ENCODE results near the gene NR2F1-AS1.

The NR2F1-AS1 gene

DNA sequence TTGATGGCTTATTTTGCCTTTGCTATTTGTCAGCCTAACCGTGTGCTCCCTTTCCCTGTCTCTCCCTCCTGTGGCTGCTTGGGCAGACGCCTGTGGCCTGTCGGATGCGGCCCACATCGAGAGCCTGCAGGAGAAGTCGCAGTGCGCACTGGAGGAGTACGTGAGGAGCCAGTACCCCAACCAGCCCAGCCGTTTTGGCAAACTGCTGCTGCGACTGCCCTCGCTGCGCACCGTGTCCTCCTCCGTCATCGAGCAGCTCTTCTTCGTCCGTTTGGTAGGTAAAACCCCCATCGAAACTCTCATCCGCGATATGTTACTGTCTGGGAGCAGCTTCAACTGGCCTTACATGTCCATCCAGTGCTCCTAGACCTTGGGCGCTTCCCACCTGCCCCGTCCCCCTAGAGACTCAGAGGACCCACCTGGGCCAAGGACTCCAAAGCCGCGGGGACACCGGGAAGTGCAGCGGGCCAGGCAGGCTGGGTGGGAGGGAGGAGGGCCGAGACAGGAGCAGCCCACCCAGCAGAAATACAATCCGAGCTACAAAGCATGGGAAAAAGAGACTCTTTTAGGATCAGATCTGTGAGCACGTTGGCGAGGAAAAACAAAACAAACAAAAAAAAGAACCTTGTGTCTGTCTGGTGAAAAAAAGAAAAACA is 12.6 kb upstream of the NR2F1-AS1 start:
- DNase-seq = no peak
- 10% methylated on average over 21 of the region's 30 CpGs for WGBS (ENCODE audit: insufficient coverage)
- ChIA-PET POLR2A (no interaction called here), CTCF (interaction anchor here (0.6 to 1.5 kb wide), 3 partner anchors 11 to 15 kb away, joined by 3 to 4 read pairs (median 3); no protein-coding TSS in a partner anchor)
- peaks cover 0 to 27% (median 0%) of the 10 kb centered on the region in 5 experiments for H3K9me3 ChIP-seq (ENCODE audit: control extremely low read depth in 1 of 5, control insufficient read depth in 4 of 5, insufficient read depth in 2 of 5, low read depth in 1 of 5, low read length in 4 of 5)
- H3K27ac ChIP-seq (ENCODE audit: insufficient read depth in 1 of 2, low read depth in 1 of 2, low read length in 2 of 2, poor library complexity in 1 of 2, severe bottlenecking in 2 of 2) = no peak overlapping the region
- peaks cover 49 to 100% (median 72%) of the 10 kb centered on the region in 5 experiments for H3K27me3 ChIP-seq (replicated peaks in 2 of 5; ENCODE audit: control insufficient read depth in 4 of 5, insufficient read depth in 5 of 5, low read length in 4 of 5)
- no peaks in the 10 kb centered on the region for H3K36me3 ChIP-seq (ENCODE audit: control insufficient read depth in 4 of 4, insufficient read depth in 4 of 4, low read length in 3 of 4)
- peaks cover 0 to 3% (median 1%) of the 10 kb centered on the region in 4 experiments for H3K4me1 ChIP-seq (ENCODE audit: control extremely low read depth in 1 of 4, control insufficient read depth in 4 of 4, insufficient read depth in 4 of 4, low read length in 3 of 4)
- H3K4me3 ChIP-seq (ENCODE audit: control insufficient read depth in 1 of 7, extremely low read depth in 1 of 7, insufficient read depth in 4 of 7, low read depth in 2 of 7, low read length in 6 of 7) = no peak overlapping the region

- 20% methylated on average over 3 of the region's 5 CpGs for WGBS (ENCODE audit: insufficient coverage)
- no peaks in the 10 kb centered on the region for H3K36me3 ChIP-seq (ENCODE audit: control insufficient read depth in 4 of 4, insufficient read depth in 4 of 4, low read length in 3 of 4)
- H3K4me1 ChIP-seq (ENCODE audit: control extremely low read depth in 1 of 4, control insufficient read depth in 4 of 4, insufficient read depth in 4 of 4, low read length in 3 of 4) = peaks cover 0 to 5% (median 4%) of the 10 kb centered on the region in 4 experiments
- peaks cover 0 to 30% (median 0%) of the 10 kb centered on the region in 5 experiments for H3K9me3 ChIP-seq (ENCODE audit: control extremely low read depth in 1 of 5, control insufficient read depth in 4 of 5, insufficient read depth in 2 of 5, low read depth in 1 of 5, low read length in 4 of 5)
- H3K27me3 ChIP-seq (replicated peaks in 2 of 5; ENCODE audit: control insufficient read depth in 4 of 5, insufficient read depth in 5 of 5, low read length in 4 of 5) = peaks cover 49 to 100% (median 76%) of the 10 kb centered on the region in 5 experiments
- no peak overlapping the region for H3K4me3 ChIP-seq (ENCODE audit: control insufficient read depth in 1 of 7, extremely low read depth in 1 of 7, insufficient read depth in 4 of 7, low read depth in 2 of 7, low read length in 6 of 7)
- H3K27ac ChIP-seq (ENCODE audit: insufficient read depth in 1 of 2, low read depth in 1 of 2, low read length in 2 of 2, poor library complexity in 1 of 2, severe bottlenecking in 2 of 2) = no peak overlapping the region
- DNase-seq = no peak
- ChIA-PET POLR2A (no interaction called here), CTCF (interaction anchor here (0.6 to 2.3 kb wide), 4 partner anchors 10 to 19 kb away, joined by 3 to 7 read pairs (median 4); no protein-coding TSS in a partner anchor)
Measured at GRCh38 chr5:93592883-93593282, 11.9 kb upstream of the NR2F1-AS1 start.

- no peaks in the 10 kb centered on the region for H3K36me3 ChIP-seq (ENCODE audit: control insufficient read depth in 4 of 4, insufficient read depth in 4 of 4, low read length in 3 of 4)
- no peak overlapping the region for H3K4me3 ChIP-seq (ENCODE audit: control insufficient read depth in 1 of 7, extremely low read depth in 1 of 7, insufficient read depth in 4 of 7, low read depth in 2 of 7, low read length in 6 of 7)
- no peak for DNase-seq
- no peak overlapping the region for H3K27ac ChIP-seq (ENCODE audit: insufficient read depth in 1 of 2, low read depth in 1 of 2, low read length in 2 of 2, poor library complexity in 1 of 2, severe bottlenecking in 2 of 2)
- H3K4me1 ChIP-seq (ENCODE audit: control extremely low read depth in 1 of 4, control insufficient read depth in 4 of 4, insufficient read depth in 4 of 4, low read length in 3 of 4) = peaks cover 0 to 6% (median 4%) of the 10 kb centered on the region in 4 experiments
- H3K9me3 ChIP-seq (ENCODE audit: control extremely low read depth in 1 of 5, control insufficient read depth in 4 of 5, insufficient read depth in 2 of 5, low read depth in 1 of 5, low read length in 4 of 5) = peaks cover 0 to 25% (median 0%) of the 10 kb centered on the region in 5 experiments
- ChIA-PET POLR2A (no interaction called here), CTCF (interaction anchor here (0.7 to 2.3 kb wide), 8 partner anchors 8 to 266 kb away, joined by 3 to 8 read pairs (median 4); partner anchors contain the start of gene NR2F1)
- 50% methylated on average over 4 of the region's 4 CpGs for WGBS (ENCODE audit: insufficient coverage)
- H3K27me3 ChIP-seq (replicated peaks in 2 of 5; ENCODE audit: control insufficient read depth in 4 of 5, insufficient read depth in 5 of 5, low read length in 4 of 5) = peaks cover 49 to 100% (median 80%) of the 10 kb centered on the region in 5 experiments
Measured at GRCh38 chr5:93591323-93591945, 10.4 kb upstream of the NR2F1-AS1 start.

DNA sequence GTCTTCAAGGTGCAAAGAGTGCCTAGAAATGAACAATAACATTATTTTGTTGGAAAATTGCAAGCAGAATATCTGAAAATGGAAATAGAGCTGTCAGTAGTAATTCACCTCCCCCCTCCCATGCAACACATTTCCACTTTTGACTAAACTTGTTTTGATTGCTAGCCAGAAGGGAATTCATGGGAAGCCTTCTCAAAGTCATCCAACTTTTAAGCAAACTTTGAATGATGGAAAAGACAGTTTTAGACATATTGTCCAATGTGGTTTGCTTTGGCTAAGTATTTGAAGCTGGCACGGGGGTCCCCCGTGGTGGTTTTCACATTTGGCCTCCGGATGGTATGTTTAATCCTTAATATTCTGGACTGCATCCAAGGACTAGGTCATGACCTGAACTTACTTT is 9.5 kb upstream of the NR2F1-AS1 start:
- Histone ChIP-seq H3K27ac (ENCODE audit: insufficient read depth in 1 of 2, low read depth in 1 of 2, low read length in 2 of 2, poor library complexity in 1 of 2, severe bottlenecking in 2 of 2) (no peak overlapping the region), H3K4me1 (ENCODE audit: control extremely low read depth in 1 of 4, control insufficient read depth in 4 of 4, insufficient read depth in 4 of 4, low read length in 3 of 4) (peaks cover 0 to 6% (median 4%) of the 10 kb centered on the region in 4 experiments), H3K4me3 (ENCODE audit: control insufficient read depth in 1 of 7, extremely low read depth in 1 of 7, insufficient read depth in 4 of 7, low read depth in 2 of 7, low read length in 6 of 7) (no peak overlapping the region), H3K27me3 (replicated peaks in 2 of 5; ENCODE audit: control insufficient read depth in 4 of 5, insufficient read depth in 5 of 5, low read length in 4 of 5) (peaks cover 52 to 100% (median 78%) of the 10 kb centered on the region in 5 experiments), H3K36me3 (ENCODE audit: control insufficient read depth in 4 of 4, insufficient read depth in 4 of 4, low read length in 3 of 4) (no peaks in the 10 kb centered on the region), H3K9me3 (ENCODE audit: control extremely low read depth in 1 of 5, control insufficient read depth in 4 of 5, insufficient read depth in 2 of 5, low read depth in 1 of 5, low read length in 4 of 5) (peaks cover 0 to 17% (median 0%) of the 10 kb centered on the region in 5 experiments)
- no peak for DNase-seq
- POLR2A ChIA-PET = no interaction called here
- CTCF ChIA-PET = interaction anchor here (1.1 to 1.8 kb wide), 3 partner anchors 10 to 22 kb away, joined by 4 to 8 read pairs (median 5); no protein-coding TSS in a partner anchor
- 34% methylated on average over 3 of the region's 3 CpGs for WGBS (ENCODE audit: insufficient coverage)

- ChIA-PET CTCF (interaction anchor here (4.5 kb wide), 1 partner anchor 8 kb away, joined by 27 read pairs; no protein-coding TSS in a partner anchor), POLR2A (no interaction called here)
- no peak for DNase-seq
- H3K4me3 ChIP-seq (ENCODE audit: control insufficient read depth in 1 of 7, extremely low read depth in 1 of 7, insufficient read depth in 4 of 7, low read depth in 2 of 7, low read length in 6 of 7) = no peak overlapping the region
- peaks cover 0 to 10% (median 8%) of the 10 kb centered on the region in 4 experiments for H3K4me1 ChIP-seq (ENCODE audit: control extremely low read depth in 1 of 4, control insufficient read depth in 4 of 4, insufficient read depth in 4 of 4, low read length in 3 of 4)
- no peak overlapping the region for H3K27ac ChIP-seq (ENCODE audit: insufficient read depth in 1 of 2, low read depth in 1 of 2, low read length in 2 of 2, poor library complexity in 1 of 2, severe bottlenecking in 2 of 2)
- WGBS (ENCODE audit: insufficient coverage) = no CpG with 5 or more reads among the region's 2 CpGs
- H3K36me3 ChIP-seq (ENCODE audit: control insufficient read depth in 4 of 4, insufficient read depth in 4 of 4, low read length in 3 of 4) = no peaks in the 10 kb centered on the region
- H3K27me3 ChIP-seq (replicated peaks in 2 of 5; ENCODE audit: control insufficient read depth in 4 of 5, insufficient read depth in 5 of 5, low read length in 4 of 5) = peaks cover 47 to 100% (median 72%) of the 10 kb centered on the region in 5 experiments
- peaks cover 0 to 10% (median 0%) of the 10 kb centered on the region in 5 experiments for H3K9me3 ChIP-seq (ENCODE audit: control extremely low read depth in 1 of 5, control insufficient read depth in 4 of 5, insufficient read depth in 2 of 5, low read depth in 1 of 5, low read length in 4 of 5)
Measured at GRCh38 chr5:93589829-93590215, 8.8 kb upstream of the NR2F1-AS1 start.

DNA sequence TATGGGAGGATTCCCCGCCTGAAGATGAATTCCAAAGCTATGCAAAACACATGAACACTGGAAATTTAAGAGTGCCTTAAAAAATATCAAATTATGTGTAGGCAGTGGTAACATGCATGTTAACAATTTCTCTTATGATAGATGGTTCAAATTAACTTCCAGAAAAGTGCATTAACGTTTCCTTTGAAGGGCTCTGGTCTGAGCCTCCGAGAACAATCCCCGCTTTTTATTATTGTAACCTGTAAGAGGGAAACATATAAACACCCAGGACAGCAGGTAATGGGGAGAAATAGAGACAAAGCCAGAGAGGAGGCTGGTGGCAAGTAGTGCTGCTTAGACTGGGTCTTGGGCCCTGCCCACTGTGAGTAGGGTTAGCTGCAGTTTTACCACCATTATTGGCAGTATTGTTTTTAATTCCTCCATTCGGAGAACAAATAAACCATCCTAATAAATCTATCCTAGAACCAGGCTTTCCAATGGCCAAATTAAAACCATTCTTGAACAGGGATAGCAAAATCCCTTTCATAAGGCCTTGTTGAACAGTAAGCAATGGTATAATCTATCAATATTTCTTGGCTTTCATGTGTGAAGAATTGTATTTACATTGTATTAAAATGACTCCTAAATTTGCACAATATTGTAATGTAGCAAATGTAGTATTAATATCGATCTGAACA is 8.3 kb upstream of the NR2F1-AS1 start:
- peaks cover 44 to 95% (median 68%) of the 10 kb centered on the region in 5 experiments for H3K27me3 ChIP-seq (replicated peaks in 2 of 5; ENCODE audit: control insufficient read depth in 4 of 5, insufficient read depth in 5 of 5, low read length in 4 of 5)
- CTCF ChIA-PET = interaction anchor here (4.2 to 4.5 kb wide), 2 partner anchors 8 to 19 kb away, joined by 23 to 27 read pairs; no protein-coding TSS in a partner anchor

More for the DNA sequence above, 8.3 kb upstream of the NR2F1-AS1 start:
- 36% methylated on average over 4 of the region's 6 CpGs for WGBS (ENCODE audit: insufficient coverage)
- POLR2A ChIA-PET = no interaction called here
- no peak overlapping the region for H3K4me3 ChIP-seq (ENCODE audit: control insufficient read depth in 1 of 7, extremely low read depth in 1 of 7, insufficient read depth in 4 of 7, low read depth in 2 of 7, low read length in 6 of 7)
- H3K9me3 ChIP-seq (ENCODE audit: control extremely low read depth in 1 of 5, control insufficient read depth in 4 of 5, insufficient read depth in 2 of 5, low read depth in 1 of 5, low read length in 4 of 5) = peaks cover 0 to 6% (median 0%) of the 10 kb centered on the region in 5 experiments
- H3K27ac ChIP-seq (ENCODE audit: insufficient read depth in 1 of 2, low read depth in 1 of 2, low read length in 2 of 2, poor library complexity in 1 of 2, severe bottlenecking in 2 of 2) = no peak overlapping the region
- H3K36me3 ChIP-seq (ENCODE audit: control insufficient read depth in 4 of 4, insufficient read depth in 4 of 4, low read length in 3 of 4) = no peaks in the 10 kb centered on the region
- H3K4me1 ChIP-seq (ENCODE audit: control extremely low read depth in 1 of 4, control insufficient read depth in 4 of 4, insufficient read depth in 4 of 4, low read length in 3 of 4) = peaks cover 0 to 10% (median 8%) of the 10 kb centered on the region in 4 experiments
- DNase-seq = peak in 1 of 3 donors; percentile 8

Data from common myeloid progenitor, CD34-positive (primary cell).